CD4-positive, alpha-beta T cell treated with Interferon gamma for 1 hour (primary cell): ENCODE data around the gene CYP20A1.
A peak's percentile ranks its signal among the peaks of the same experiment; 100 is the strongest.
"Not testable (repeated sequence)": the region's sequence is repeated elsewhere in the genome, so short reads cannot be mapped to it uniquely, and the experiment has no call there.

Source experiments
- DNase-seq: peaks from one replicate; pipeline ENCODE4 v3.0.0-alpha.2; 2020

Gene CYP20A1, protein sequence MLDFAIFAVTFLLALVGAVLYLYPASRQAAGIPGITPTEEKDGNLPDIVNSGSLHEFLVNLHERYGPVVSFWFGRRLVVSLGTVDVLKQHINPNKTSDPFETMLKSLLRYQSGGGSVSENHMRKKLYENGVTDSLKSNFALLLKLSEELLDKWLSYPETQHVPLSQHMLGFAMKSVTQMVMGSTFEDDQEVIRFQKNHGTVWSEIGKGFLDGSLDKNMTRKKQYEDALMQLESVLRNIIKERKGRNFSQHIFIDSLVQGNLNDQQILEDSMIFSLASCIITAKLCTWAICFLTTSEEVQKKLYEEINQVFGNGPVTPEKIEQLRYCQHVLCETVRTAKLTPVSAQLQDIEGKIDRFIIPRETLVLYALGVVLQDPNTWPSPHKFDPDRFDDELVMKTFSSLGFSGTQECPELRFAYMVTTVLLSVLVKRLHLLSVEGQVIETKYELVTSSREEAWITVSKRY

DNA sequence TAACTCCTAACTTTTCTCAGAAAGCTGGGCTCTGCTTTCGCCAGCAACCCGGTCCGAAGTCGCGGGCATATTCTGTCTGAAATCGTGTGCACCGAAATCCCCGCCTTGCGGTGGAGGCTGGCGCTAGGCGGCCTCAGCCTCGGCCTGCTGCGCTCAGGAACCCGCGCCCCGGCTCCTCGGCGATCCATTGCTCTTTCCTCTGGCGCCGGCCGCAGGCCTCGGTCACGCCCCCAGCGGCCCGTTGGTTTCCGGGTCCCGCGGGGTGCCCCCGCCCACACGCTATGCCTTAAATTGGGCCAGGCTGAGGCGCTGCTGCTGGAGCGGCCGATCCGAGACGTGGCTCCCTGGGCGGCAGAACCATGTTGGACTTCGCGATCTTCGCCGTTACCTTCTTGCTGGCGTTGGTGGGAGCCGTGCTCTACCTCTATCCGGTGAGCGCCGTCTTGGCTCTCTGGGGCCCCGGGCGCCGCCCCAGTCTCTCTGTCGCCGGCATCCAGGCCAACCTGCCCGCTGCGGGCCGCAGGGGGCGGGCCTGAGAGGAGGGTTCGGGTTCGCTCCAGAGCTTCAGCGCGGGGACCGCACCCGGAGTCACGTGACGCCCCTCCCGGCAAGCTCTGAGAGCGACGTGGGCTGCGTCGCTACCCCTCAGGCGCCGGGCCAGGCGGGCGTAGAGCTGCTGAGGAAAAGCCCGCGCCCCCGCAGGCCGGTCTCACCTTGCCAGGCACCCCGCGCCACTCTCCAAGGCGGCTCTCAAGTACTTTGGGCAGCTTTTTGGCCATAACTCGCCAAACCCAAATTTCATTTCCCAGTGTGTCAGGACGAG, at the start of gene CYP20A1:
Gene CYP20A1, plus strand, starts transcription at position 315 of the 823 bp plus-strand sequence. Its CDS starts 45 bp downstream, at position 360.
- DNase-seq = peak; percentile 95

DNA sequence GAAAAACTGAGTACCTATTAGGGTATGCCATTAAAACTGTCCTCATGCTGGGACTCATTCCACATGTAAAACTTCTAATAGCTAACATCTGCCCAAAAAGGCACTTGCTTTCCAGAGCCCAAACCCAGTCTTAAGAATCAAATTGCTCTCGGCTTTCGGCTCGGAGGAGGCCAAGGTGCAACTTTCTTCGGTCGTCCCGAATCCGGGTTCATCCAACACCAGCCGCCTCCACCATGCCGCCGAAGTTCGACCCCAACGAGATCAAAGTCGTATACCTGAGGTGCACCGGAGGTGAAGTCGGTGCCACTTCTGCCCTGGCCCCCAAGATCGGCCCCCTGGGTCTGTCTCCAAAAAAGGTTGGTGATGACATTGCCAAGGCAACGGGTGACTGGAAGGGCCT, 48.3 kb upstream of the CYP20A1 start:
- not testable (repeated sequence) for DNase-seq

DNA sequence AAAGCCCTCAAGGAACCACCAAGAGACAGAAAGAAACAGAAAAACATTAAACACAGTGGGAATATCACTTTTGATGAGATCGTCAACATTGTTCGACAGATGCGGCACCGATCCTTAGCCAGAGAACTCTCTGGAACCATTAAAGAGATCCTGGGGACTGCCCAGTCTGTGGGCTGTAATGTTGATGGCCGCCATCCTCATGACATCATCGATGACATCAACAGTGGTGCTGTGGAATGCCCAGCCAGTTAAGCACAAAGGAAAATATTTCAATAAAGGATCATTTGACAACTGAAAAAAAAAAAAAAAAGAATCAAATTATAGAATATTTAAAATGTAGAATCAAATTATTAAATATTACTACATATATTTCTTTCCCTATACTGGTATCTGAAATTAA, 47.8 kb upstream of the CYP20A1 start:
- not testable (repeated sequence) for DNase-seq

DNA sequence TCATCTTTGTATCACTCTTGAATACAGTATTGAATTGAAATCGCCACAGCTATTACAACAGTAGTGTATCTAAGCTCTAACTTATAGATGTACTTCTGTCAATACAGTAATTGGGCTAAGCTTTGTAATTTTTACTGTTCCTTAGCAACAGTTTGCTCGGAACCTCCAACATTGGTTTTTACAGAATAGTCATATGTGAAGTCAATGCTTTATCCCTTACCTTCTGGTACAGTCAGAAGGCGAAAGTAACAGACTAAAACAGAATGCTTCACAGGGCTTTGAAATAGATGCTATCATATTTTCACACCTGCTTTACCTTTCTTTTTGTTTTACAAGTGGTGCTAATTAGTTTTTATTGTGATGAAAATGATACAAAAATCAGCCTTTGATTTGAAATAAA, 46.9 kb upstream of the CYP20A1 start:
- no peak for DNase-seq

DNA sequence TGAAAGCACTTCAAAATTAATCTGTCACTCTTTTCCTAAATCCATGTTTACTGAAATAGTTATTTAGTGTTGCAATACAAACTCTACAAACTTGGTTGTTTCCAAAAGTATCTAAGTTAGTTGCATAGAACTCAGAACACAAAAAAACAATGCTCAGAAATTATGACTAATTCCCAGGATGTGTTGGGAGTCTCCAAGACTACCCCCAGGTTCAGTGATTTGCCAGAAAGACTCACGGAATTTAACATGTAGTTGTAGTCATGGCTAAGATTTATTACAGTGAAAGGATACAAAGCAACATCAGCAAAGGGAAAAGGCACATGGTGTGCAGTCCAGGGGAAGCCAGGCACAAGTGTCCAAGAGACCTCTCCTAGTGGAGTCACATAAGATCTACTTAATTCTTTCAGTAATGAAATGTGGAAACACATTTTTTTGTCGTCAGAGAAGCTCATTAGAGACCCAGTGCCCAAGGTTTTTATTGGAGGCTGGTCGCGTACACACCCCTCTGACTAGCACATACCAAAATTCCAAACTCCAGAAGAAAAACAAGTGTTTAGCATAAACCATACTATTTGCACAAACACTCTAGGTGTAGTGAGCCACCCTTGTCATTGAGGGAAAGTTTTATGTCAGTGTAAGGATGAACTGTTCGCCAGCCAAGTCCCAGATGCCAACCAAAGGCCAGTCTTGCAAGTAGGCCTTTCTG, 43.3 kb upstream of the CYP20A1 start:
- DNase-seq = no peak

DNA sequence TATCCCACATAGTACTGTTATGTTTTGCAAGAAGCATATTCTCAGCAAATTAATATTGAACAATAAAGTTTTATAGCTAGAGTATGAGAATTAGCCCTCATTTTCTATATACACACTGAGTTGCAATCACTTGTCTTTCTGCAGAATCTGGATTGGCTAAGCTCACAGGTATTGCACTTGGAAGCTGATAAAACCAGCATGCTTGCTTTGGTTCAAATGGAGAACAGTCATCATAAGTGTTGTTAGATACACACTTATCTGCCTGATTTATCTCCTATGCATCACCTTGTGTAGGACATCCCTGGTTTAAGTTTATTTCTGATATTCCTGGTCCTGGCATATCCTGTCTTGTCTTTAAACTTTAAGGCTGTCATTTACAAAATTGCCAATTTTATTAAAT, 38.0 kb upstream of the CYP20A1 start:
- no peak for DNase-seq

DNA sequence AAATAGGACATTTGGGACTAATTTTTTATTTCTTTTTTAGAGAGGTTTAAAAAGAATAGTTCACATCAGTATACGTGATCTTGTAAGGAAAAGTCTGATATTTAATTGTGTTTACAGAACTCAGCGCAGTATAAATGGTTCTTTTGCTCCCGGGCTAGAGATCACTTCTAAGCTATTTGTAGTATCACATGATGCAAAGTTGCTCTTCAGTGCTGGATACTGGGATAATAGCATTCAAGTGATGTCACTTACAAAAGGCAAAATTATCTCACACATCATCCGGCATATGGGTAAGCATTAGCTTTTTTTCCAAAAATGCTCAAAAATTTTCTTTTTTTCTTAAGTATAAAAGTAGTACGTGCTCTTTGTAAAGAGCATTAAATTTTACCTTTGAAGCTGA, 37.4 kb upstream of the CYP20A1 start:
- no peak for DNase-seq

DNA sequence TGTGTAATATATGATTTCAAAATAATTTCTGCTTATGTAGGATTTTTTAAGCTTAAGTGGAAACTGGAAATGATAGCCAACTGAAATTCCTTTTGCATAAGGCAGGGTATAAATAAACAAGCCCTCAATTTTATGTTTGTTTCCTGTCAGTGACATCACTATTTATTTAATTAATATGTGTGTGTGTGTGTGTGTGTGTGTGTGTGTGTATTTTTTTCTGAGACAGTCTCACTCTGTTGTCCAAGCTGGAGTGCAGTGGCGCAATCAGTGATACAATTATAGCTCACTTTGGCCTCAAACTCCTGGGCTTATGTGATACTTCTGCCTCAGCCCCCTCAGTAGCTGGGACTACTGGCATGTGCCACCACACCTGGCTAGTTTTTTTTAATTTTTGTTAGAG, 29.3 kb upstream of the CYP20A1 start:
- DNase-seq = no peak

DNA sequence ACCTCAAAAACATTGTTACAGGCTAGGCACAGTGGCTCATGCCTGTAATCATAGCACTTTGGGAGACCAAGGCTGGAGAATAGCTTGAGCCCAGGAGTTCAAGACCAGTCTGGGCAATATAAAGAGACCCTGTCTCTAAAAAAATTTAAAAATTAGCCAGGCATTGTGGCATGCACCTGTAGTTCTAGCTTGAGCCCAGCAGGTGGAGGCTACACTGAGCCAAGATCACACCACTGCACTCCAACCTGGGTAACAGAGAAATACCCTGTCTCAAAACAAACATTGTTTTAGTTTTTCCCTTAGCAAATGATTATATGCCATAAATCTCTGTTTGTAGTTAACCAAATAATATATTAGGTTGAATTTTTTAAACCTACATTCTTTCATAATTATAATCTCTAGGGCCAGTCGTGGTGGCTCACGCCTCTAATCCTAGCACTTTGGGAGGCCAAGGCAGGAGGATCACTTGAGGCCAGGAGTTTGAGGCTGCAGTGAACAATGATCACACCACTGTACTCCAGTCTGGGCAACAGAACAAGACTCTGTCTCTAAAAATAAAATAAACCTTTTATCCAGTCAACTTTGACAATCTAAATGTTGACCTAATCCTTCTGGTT, 13.3 kb upstream of the CYP20A1 start:
- peak; percentile 26 for DNase-seq

DNA sequence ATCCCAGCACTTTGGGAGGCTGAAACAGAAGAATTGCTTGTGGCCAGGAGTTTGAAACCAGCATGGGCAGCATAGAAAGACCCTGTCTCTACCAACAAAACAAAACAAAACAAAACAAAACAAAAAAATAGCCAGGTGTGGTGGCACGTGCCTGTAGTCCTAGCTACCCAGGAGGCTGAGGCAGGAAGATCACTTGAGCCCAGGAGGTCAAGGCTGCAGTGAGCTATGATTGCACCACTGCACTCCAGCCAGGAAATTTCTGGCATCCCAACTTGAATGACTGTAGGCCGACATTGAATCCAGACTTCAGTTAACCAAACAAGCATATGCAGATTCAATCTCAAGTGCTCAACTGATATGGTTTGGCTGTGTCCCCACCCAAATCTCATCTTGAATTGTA, 9.1 kb upstream of the CYP20A1 start:
- not testable (repeated sequence) for DNase-seq

DNA sequence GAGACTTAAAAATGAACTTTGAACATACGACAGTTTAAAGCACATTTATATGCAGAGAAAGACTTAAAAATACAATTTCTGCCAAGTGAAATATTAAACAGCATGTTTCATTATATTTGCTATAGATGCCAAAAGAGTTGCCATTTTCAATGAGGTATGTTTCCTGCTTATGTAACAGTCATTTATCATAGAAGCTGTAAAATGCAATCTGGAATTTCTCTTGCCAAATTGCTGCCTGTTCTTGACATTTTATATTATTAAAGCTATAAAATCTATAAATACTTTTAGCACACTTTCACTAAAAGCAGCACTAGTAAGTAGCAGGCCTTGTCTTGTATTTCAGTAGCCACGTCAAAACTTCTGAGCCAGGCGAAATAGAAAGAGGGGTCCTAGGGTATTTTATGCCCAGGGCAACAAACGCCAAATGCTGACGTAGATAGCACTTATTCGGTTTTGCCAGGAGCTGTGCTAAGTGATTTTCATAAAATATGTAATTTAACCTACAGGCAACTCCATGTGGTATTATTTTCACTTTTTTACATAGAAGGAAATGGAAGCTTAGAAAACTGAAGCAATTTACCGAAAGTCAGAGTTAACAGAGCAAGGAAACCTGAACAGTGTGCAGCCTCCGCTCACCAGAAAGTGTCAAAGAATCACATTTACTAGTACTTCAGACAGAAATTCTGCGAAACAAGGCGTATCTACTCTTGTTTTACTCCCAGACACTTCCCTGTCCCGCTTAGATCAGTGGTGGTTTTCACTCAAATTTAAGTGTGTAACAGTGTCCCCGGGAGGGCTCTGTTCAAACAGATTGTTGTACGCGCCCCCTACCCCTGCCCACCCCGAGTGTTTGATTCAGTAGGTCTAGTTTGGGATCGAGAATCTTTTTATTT, 1.2 kb upstream of the CYP20A1 start:
- DNase-seq = no peak

DNA sequence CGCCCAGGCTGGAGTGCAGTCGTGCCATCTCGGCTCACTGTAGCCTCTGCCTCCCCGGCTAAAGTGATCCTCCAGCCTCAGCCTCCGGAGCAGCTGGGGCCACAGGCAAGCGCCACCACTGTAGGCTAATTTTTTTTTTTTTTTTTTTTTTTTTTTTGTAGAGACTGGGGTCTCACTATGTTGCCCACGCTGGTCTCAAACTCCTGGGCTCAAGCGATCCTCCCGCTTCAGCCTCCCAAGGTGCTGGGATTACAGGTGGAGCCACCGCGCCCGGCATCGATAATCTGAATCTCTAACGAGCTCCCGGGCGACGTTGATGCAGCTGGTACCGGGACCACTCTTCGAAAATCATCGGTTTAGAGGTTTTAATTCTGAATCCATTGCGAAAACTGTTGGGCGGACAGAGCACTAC, 520 bp upstream of the CYP20A1 start:
- no peak for DNase-seq

DNA sequence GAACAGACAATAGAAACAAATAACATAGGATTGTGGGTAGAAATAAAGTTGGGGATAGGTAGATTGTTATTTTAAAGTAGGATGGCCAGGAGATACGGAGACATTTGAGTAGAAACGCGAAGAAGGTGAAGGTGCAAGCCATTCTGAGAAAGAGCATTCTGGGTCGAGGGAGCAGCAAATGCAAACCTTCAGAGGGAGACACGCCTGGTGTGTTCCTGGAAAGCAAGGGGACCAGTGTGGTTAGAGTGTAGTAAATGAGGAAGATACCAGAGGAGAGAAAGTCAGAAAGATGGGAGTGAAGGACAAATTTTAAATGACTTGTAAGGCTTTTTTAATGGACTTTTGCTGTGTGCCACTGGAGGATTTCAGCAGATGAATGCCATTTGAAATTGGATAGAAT, 1.7 kb downstream of the CYP20A1 start:
- DNase-seq = no peak

DNA sequence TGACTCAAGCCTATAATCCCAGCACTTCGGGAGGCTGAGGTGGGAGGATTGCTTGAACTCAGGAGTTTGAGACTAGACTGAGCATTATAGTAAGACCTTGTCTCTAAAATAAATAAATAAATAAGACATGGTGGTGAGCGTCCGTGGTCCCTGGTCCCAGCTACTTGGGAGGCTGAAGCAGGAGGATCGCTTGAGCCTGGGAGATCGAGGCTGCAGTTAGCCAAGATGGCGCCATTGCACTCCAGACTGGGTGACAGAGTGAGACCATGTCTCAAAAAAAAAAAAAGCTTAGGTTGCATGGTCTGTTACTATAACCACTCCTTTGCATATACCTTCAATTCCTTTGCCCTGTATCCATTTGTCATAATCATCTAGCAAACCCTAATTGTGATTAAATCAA, 3.7 kb downstream of the CYP20A1 start:
- DNase-seq = no peak

DNA sequence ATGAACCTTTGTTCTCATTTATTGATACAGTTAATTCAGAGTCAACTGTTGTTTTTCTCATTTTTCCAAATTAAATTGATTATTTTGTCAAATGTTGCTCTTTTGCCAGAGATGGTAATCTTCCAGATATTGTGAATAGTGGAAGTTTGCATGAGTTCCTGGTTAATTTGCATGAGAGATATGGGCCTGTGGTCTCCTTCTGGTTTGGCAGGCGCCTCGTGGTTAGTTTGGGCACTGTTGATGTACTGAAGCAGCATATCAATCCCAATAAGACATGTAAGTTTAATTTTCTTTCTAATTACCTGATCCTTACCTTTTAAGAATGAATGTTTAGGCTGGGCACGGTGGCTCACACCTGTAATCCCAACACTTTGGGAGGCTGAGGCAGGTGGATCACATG, 7.8 kb downstream of the CYP20A1 start:
- no peak for DNase-seq

DNA sequence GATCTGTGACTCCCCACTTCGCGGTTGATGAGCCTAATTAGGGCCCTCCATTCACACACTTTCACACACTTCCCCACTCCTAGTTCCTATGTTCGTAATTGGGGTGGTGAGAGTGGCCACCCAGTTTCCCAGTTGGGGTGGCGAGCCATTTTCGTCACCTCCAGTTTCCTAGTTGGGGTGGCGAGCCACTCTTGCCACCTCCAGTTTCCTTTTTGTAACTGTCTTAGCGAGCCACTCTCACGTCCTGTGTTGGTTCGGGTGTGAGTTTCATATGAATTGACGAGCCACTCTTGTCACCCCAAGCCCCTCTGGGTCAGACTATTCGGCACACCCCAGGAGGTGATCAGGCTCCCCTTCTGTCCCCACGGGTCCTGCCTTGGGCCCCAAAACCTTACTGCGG, 14.0 kb downstream of the CYP20A1 start:
- no peak for DNase-seq

DNA sequence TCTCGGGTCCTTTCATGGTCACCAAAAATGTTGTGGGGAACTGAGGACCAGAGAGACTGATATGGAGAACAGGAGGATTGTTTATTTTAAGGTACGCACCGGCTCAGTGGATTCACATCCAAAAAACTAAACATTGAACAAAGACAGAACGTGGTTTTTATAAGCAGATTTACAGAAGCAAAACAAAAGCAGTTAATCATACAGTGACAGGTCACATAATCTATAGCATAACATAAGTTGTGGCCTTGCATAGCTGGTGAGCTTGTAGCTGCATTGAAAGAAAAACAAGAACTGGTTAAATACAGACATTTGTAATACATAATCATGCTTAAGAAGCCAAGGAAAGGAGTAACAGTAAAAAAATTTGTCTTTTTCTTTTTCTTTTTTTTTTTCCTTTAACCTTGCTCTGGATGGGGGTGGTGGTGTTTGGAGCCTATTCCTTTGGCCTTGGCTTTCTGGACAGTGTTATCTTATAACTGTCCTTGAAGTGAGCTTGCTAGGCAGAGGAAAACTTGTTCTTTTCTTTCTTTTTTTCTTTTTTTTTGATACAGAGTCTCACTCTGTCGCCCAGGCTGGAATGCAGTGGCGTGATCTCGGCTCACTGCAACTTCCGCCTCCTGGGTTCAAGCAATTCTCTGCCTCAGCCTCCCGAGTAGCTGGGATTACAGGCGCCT, 14.7 kb downstream of the CYP20A1 start:
- DNase-seq = not testable (repeated sequence)

DNA sequence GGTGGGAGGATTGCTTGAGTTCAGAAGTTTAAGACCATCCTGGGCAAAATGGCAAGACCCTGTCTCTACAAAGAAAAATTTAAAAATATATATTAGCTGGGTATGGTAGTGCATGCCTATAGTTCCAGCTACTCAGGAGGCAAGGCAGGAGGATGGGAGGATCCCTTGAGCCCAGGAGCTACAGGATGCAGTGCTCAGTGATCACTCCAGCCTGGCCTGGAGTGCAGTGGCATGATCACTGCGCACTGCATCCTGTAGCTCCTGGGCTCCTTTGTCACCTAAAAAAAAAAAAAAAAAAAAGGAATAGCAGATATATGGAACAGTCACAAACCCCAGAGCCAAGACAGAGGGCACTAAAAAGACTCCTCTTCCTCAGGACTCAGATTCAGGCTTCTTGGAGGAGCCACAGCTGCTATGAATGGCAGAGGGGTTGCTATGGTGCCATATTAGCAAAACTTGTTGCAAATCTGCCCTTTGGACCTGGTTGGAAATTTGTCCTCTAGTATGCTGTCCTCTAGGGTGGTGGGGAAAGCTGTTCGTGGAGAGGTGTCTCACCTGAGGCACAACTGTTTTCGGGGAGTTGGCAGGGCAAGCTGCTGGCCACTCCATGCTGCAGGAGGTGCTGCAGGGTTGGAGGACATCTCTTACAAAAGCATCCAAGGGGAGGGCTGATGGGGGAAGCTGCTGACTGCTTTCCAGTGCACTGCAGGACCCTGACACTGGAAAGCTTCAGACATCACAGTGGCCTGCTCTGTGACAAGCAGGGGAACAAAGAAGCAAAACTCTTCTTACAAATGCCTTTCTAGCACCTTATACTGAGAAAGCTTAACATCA, 22.7 kb downstream of the CYP20A1 start:
- no peak for DNase-seq

DNA sequence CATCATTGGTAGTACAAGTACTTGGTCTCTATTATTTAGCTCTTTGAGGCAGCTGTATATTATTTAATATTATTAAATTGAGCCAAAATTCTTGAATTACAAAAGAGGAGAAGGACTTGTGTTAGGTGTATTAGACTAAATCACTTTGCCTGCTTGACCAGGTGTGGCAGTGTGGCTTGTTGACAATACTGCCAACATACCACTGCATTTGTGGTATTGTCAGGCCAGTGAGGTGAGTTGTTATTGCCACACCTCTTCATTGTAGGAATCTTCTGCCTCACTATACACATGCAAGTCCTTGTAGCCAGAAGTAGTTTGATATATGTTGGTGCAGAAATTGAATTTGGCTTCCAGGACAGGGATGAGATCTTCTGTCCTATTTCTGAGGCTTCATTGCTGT, 40.5 kb downstream of the CYP20A1 start:
- no peak for DNase-seq

DNA sequence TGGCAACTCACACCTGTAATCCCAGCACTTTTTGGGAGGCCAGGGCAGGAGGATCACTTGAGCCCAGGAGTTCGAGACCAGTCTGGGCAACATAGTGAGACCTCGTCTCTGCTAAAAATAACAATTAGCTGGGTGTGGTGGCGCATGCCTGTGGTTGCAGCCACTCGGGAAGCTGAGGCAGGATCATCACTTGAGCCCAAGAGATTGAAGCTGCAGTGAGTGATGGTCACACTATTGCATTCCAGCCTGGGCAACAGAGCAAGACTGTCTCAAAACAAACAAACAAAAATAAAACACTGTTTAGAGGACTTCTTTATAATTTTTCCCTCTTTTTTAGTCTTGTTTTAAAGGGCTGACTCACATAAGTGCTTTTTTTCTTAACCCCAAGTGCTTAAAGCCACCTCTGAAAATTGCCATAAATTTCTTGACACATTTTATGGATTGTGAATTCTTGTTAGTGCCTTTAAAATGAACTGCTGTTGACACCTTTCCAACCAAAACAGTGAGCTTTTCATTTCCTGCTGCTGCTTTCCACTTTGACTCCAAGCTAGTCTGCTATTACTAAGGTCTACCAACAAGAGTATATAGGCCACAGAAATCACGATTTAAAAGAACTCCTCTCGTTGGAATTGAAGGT, 41.7 kb downstream of the CYP20A1 start:
- no peak for DNase-seq
